CD8-positive, alpha-beta memory T cell (primary cell): ENCODE data around the gene TMPRSS9. TPM values are rescaled to one million over a fixed set of nuclear protein-coding genes. Genes with fewer than 3 reads are reported as not detected.

Experiments used
- CTCF ChIA-PET: fragments of 350-600 bp; sonication (Branson Sonifier 250); formaldehyde crosslinking; loops from one replicate; lab custom pipeline; 2021; ENCODE audit warnings: antibody characterized with exemption; lab: Charles Lee
- POLR2A ChIA-PET: fragments of 350-600 bp; sonication (Branson Sonifier 250); formaldehyde crosslinking; loops from one replicate; lab custom pipeline; 2021; ENCODE audit warnings: antibody characterized with exemption; lab: Charles Lee
- DNase-seq, 5 donors: peaks; one replicate each; pipeline versions ENCODE4 v3.0.0 to v3.0.0-alpha.2; 2020 to 2022; ENCODE audit warnings: mixed read lengths in 1 of 5
- H3K27ac ChIP-seq: one replicate; pipeline ENCODE4 v1.7.0; 2013; ENCODE audit warnings: low read depth, mild to moderate bottlenecking, low read length, moderate library complexity
- H3K27me3 ChIP-seq: 2 replicates; pipeline ENCODE4 v1.7.0; 2013; ENCODE audit warnings: low read length, mild to moderate bottlenecking; ENCODE audit not compliant: insufficient read depth, poor library complexity, severe bottlenecking
- H3K36me3 ChIP-seq: 2 replicates; pipeline ENCODE4 v1.7.0; 2013; ENCODE audit warnings: mild to moderate bottlenecking, low read length, moderate library complexity; ENCODE audit not compliant: insufficient read depth
- H3K4me1 ChIP-seq: 2 replicates; pipeline ENCODE4 v1.7.0; 2013; ENCODE audit warnings: mild to moderate bottlenecking, low read length, moderate library complexity; ENCODE audit not compliant: insufficient read depth
- H3K4me3 ChIP-seq: 2 replicates; pipeline ENCODE4 v1.7.0; 2013; ENCODE audit warnings: mild to moderate bottlenecking, low read length
- H3K9me3 ChIP-seq: 2 replicates; pipeline ENCODE4 v1.7.0; 2013; ENCODE audit warnings: mild to moderate bottlenecking, low read length
- H3K27ac Mint-ChIP-seq, 8 donors: one replicate each; pipeline ENCODE4 v1.8.0; 2020 to 2021; ENCODE audit warnings: mixed read lengths in 8 of 8, mild to moderate bottlenecking in 6 of 8, inconsistent platforms in 3 of 8, moderate library complexity in 3 of 8
- H3K27me3 Mint-ChIP-seq, 2 donors: one replicate each; pipeline ENCODE4 v1.8.0; 2020 to 2021; ENCODE audit warnings: mixed read lengths in 2 of 2, mild to moderate bottlenecking in 1 of 2, moderate library complexity in 1 of 2
- H3K36me3 Mint-ChIP-seq, 3 donors: one replicate each; pipeline ENCODE4 v1.8.0; 2020 to 2021; ENCODE audit warnings: mixed read lengths in 3 of 3, inconsistent platforms in 1 of 3, mild to moderate bottlenecking in 1 of 3
- H3K4me1 Mint-ChIP-seq, 3 donors: one replicate each; pipeline ENCODE4 v1.8.0; 2020 to 2021; ENCODE audit warnings: mixed read lengths in 3 of 3, inconsistent platforms in 1 of 3, mild to moderate bottlenecking in 1 of 3
- H3K4me3 Mint-ChIP-seq, 7 donors: one replicate each; pipeline ENCODE4 v1.8.0; 2020 to 2021; ENCODE audit warnings: mixed read lengths in 7 of 7, mild to moderate bottlenecking in 6 of 7, moderate library complexity in 4 of 7, inconsistent platforms in 2 of 7
- H3K9me3 Mint-ChIP-seq, 5 donors: one replicate each; pipeline ENCODE4 v1.8.0; 2020 to 2022; ENCODE audit warnings: mixed read lengths in 5 of 5, mild to moderate bottlenecking in 3 of 5, moderate library complexity in 2 of 5, inconsistent platforms in 1 of 5
- polyA plus RNA-seq: library from polyadenylated mRNA; unstranded; fragments of 300-500 nt; fragmentation: Illumina TruSeq; gene quantifications from one replicate; pipeline ENCODE4 v1.2.3, GENCODE V29; 2021
- total RNA-seq, 2 experiments: library from RNA; stranded (reverse); gene quantifications; one replicate each; pipeline ENCODE4 v1.2.3, GENCODE V29; 2021

Gene TMPRSS9
- total and polyA plus RNA-seq, 3 experiments from 2014 or later = not detected

- H3K9me3 Mint-ChIP-seq = peaks cover 0 to 2% (median 0%) of the 10 kb centered on the region in 5 donors
These were observed 2.2 kb downstream of the TMPRSS9 start for GRCh38 chr19:2362046-2362969.

GRCh38 chr19:2362970-2363300, 2.9 kb downstream of the TMPRSS9 start:
- Mint-ChIP-seq H3K4me3 (no peak overlapping the region), H3K36me3 (peaks cover 0 to 4% (median 0%) of the 10 kb centered on the region in 3 donors), H3K4me1 (peaks cover 0 to 3% (median 0%) of the 10 kb centered on the region in 3 donors), H3K27me3 (peaks cover 14 to 21% of the 10 kb centered on the region in 2 donors), H3K9me3 (peaks cover 0 to 2% (median 0%) of the 10 kb centered on the region in 5 donors), H3K27ac (no peak overlapping the region)
- H3K36me3 ChIP-seq = no peaks in the 10 kb centered on the region
- ChIA-PET POLR2A (no interaction called here), CTCF (interaction anchor here (0.6 kb wide), 1 partner anchor 243 kb away, joined by 3 read pairs; no protein-coding TSS in a partner anchor)
- H3K27ac ChIP-seq = no peak overlapping the region
- H3K27me3 ChIP-seq = peaks cover 11% of the 10 kb centered on the region
- no peaks in the 10 kb centered on the region for H3K9me3 ChIP-seq
- no peaks in the 10 kb centered on the region for H3K4me1 ChIP-seq
- H3K4me3 ChIP-seq = no peak overlapping the region
- DNase-seq = no peak

More at GRCh38 chr19:2362046-2362969, 2.2 kb downstream of the TMPRSS9 start:
- Histone ChIP-seq H3K27me3 (peaks cover 11% of the 10 kb centered on the region), H3K9me3 (no peaks in the 10 kb centered on the region), H3K4me1 (no peaks in the 10 kb centered on the region), H3K4me3 (no peak overlapping the region), H3K27ac (no peak overlapping the region), H3K36me3 (no peaks in the 10 kb centered on the region)
- no peak for DNase-seq
- no peak overlapping the region for H3K4me3 Mint-ChIP-seq
- no peak overlapping the region for H3K27ac Mint-ChIP-seq
- H3K4me1 Mint-ChIP-seq = peaks cover 0 to 3% (median 0%) of the 10 kb centered on the region in 3 donors
- ChIA-PET CTCF (interaction anchor here (0.6 kb wide), 1 partner anchor 243 kb away, joined by 3 read pairs; no protein-coding TSS in a partner anchor), POLR2A (no interaction called here)
- H3K27me3 Mint-ChIP-seq = peaks cover 14 to 21% of the 10 kb centered on the region in 2 donors
- H3K36me3 Mint-ChIP-seq = peaks cover 0 to 4% (median 0%) of the 10 kb centered on the region in 3 donors

- H3K27ac ChIP-seq = no peak overlapping the region
- Mint-ChIP-seq H3K4me3 (no peak overlapping the region), H3K9me3 (peaks cover 0 to 7% (median 0%) of the 10 kb centered on the region in 5 donors), H3K27me3 (peaks cover 14 to 21% of the 10 kb centered on the region in 2 donors), H3K36me3 (peaks cover 0 to 4% (median 0%) of the 10 kb centered on the region in 3 donors), H3K27ac (no peak overlapping the region), H3K4me1 (peaks cover 0 to 3% (median 0%) of the 10 kb centered on the region in 3 donors)
- H3K36me3 ChIP-seq = no peaks in the 10 kb centered on the region
- peaks cover 11% of the 10 kb centered on the region for H3K27me3 ChIP-seq
- POLR2A ChIA-PET = no interaction called here
- H3K4me1 ChIP-seq = no peaks in the 10 kb centered on the region
- no peak for DNase-seq
- no peak overlapping the region for H3K4me3 ChIP-seq
- CTCF ChIA-PET = no interaction called here
- H3K9me3 ChIP-seq = no peaks in the 10 kb centered on the region
These were observed 3.4 kb downstream of the TMPRSS9 start for GRCh38 chr19:2363419-2363818.

GRCh38 chr19:2365201-2365970, 5.3 kb downstream of the TMPRSS9 start:
- Mint-ChIP-seq H3K9me3 (peaks cover 0 to 7% (median 5%) of the 10 kb centered on the region in 5 donors), H3K27ac (peak overlapping the region in 1 of 8 donors; percentile 54), H3K4me1 (peaks cover 0 to 4% (median 0%) of the 10 kb centered on the region in 3 donors), H3K27me3 (peaks cover 12 to 20% of the 10 kb centered on the region in 2 donors), H3K4me3 (no peak overlapping the region), H3K36me3 (peaks cover 0 to 4% (median 0%) of the 10 kb centered on the region in 3 donors)
- no peak overlapping the region for H3K27ac ChIP-seq
- ChIA-PET POLR2A (no interaction called here), CTCF (interaction anchor here (1.3 kb wide), 1 partner anchor 11 kb away, joined by 5 read pairs; no protein-coding TSS in a partner anchor)
- no peak for DNase-seq
- no peaks in the 10 kb centered on the region for H3K9me3 ChIP-seq
- no peaks in the 10 kb centered on the region for H3K36me3 ChIP-seq
- no peaks in the 10 kb centered on the region for H3K4me1 ChIP-seq
- H3K4me3 ChIP-seq = no peak overlapping the region
- H3K27me3 ChIP-seq = peaks cover 11% of the 10 kb centered on the region

GRCh38 chr19:2371656-2372055, 11.6 kb downstream of the TMPRSS9 start:
- Mint-ChIP-seq H3K4me3 (no peak overlapping the region), H3K36me3 (peaks cover 0 to 3% (median 0%) of the 10 kb centered on the region in 3 donors), H3K27ac (no peak overlapping the region), H3K4me1 (peaks cover 0 to 4% (median 0%) of the 10 kb centered on the region in 3 donors), H3K9me3 (peaks cover 0 to 13% (median 10%) of the 10 kb centered on the region in 5 donors), H3K27me3 (peaks cover 3% of the 10 kb centered on the region in 2 donors)
- Histone ChIP-seq H3K9me3 (no peaks in the 10 kb centered on the region), H3K4me1 (no peaks in the 10 kb centered on the region), H3K36me3 (no peaks in the 10 kb centered on the region), H3K4me3 (no peak overlapping the region), H3K27ac (no peak overlapping the region), H3K27me3 (no peaks in the 10 kb centered on the region)
- ChIA-PET CTCF (no interaction called here), POLR2A (interaction anchor here (0.6 kb wide), 1 partner anchor 21 kb away, joined by 3 read pairs; no protein-coding TSS in a partner anchor)
- DNase-seq = no peak

- Mint-ChIP-seq H3K9me3 (peaks cover 0 to 11% (median 10%) of the 10 kb centered on the region in 5 donors), H3K36me3 (peaks cover 0 to 3% (median 0%) of the 10 kb centered on the region in 3 donors), H3K4me1 (peaks cover 0 to 4% (median 0%) of the 10 kb centered on the region in 3 donors), H3K4me3 (no peak overlapping the region), H3K27ac (no peak overlapping the region), H3K27me3 (peaks cover 3% of the 10 kb centered on the region in 2 donors)
- POLR2A ChIA-PET = no interaction called here
- CTCF ChIA-PET = no interaction called here
- H3K27me3 ChIP-seq = no peaks in the 10 kb centered on the region
- H3K36me3 ChIP-seq = no peaks in the 10 kb centered on the region
- H3K27ac ChIP-seq = no peak overlapping the region
- no peaks in the 10 kb centered on the region for H3K9me3 ChIP-seq
- no peak for DNase-seq
- no peak overlapping the region for H3K4me3 ChIP-seq
- no peaks in the 10 kb centered on the region for H3K4me1 ChIP-seq
These were observed 12.1 kb downstream of the TMPRSS9 start for GRCh38 chr19:2372076-2372612.

- DNase-seq = no peak
- POLR2A ChIA-PET = no interaction called here
These were observed 14.7 kb downstream of the TMPRSS9 start for GRCh38 chr19:2374808-2375207.

More at GRCh38 chr19:2374808-2375207, 14.7 kb downstream of the TMPRSS9 start:
- Histone ChIP-seq H3K4me1 (no peaks in the 10 kb centered on the region), H3K4me3 (no peak overlapping the region), H3K36me3 (no peaks in the 10 kb centered on the region), H3K27ac (no peak overlapping the region), H3K27me3 (no peaks in the 10 kb centered on the region), H3K9me3 (no peaks in the 10 kb centered on the region)
- Mint-ChIP-seq H3K27me3 (peaks cover 3 to 6% of the 10 kb centered on the region in 2 donors), H3K9me3 (peaks cover 0 to 16% (median 12%) of the 10 kb centered on the region in 5 donors), H3K36me3 (peaks cover 0 to 3% (median 1%) of the 10 kb centered on the region in 3 donors), H3K4me1 (peaks cover 0 to 3% (median 0%) of the 10 kb centered on the region in 3 donors), H3K27ac (peak overlapping the region in 1 of 8 donors; percentile 84), H3K4me3 (no peak overlapping the region)
- CTCF ChIA-PET = no interaction called here
